GM10266 (cell line): Measurements from ENCODE around the gene BRD3.

ENCODE experiments used
- DNase-seq: peaks from one replicate; pipeline ENCODE4 v3.0.0; 2012; ENCODE audit errors: extremely low spot score
- CTCF ChIP-seq: IDR thresholded peaks from 2 replicates; pipeline ENCODE4 v1.5.1; 2012; ENCODE audit warnings: mild to moderate bottlenecking, low read depth; ENCODE audit not compliant: control insufficient read depth, insufficient read depth; ENCODE audit errors: missing control alignments

The BRD3 gene

DNA sequence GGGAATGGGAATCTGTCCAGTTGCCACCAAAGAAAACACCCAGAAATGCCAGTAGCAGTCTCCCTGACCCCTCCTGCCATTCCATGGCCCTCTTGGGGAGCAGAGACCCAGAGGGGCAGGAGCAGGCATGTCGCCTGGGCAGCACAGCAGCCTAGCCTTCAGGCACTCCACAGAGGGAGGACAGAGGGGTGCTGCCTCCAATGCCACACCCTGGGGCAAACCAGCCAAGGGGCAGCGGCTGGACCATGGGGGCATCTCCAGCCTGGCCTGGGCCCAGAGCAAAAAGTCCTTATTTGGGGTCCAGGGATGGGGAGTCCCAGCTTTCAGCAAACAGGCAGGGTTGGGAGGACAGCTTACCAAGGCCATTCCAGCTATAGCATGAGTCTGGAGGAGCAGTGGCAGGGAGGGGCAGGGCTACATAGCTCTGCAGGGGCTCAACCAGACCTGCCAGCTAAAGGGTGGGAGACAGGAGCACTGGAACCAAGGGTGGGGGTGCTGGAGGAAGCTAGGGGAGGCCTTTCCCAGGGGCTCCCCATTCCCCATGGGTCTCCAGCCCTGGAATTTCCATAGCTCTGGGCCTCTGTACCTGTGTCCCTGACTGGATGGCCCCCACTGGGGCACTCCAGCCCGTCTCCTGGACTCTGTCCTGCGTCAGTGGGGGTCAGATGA lies 6.7 kb downstream of the BRD3 start:
- DNase-seq = no peak
- no peak for TF ChIP-seq CTCF

DNA sequence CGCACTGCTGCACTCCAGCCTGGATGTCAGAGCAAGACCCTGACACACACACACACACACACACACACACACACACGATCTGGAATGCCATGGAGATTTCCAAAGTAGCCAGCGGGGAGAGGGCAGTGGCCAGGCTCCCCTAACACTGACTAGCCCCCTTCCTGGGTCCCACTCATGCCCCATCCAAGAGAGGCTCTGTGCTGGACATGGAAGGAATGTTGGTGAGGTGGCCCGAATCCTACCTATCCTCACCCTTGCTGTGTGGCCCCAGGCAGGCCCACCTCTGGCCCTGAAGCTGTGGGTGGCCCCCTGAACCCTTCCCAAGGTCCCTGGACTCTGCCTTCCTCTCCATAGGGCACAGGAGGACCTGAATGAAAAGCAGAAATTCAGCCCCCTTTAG lies 7.3 kb downstream of the BRD3 start:
- TF ChIP-seq CTCF = no peak
- no peak for DNase-seq

- peak; percentile 82 for DNase-seq
- no peak for TF ChIP-seq CTCF
These were observed 8.0 kb downstream of the BRD3 start for GRCh38 chr9:134059661-134060395.

GRCh38 chr9:134059188-134059641 lies 8.6 kb downstream of the BRD3 start:
- no peak for DNase-seq
- TF ChIP-seq CTCF = no peak

GRCh38 chr9:134058716-134059115 lies 9.1 kb downstream of the BRD3 start:
- DNase-seq = no peak
- no peak for TF ChIP-seq CTCF

DNA sequence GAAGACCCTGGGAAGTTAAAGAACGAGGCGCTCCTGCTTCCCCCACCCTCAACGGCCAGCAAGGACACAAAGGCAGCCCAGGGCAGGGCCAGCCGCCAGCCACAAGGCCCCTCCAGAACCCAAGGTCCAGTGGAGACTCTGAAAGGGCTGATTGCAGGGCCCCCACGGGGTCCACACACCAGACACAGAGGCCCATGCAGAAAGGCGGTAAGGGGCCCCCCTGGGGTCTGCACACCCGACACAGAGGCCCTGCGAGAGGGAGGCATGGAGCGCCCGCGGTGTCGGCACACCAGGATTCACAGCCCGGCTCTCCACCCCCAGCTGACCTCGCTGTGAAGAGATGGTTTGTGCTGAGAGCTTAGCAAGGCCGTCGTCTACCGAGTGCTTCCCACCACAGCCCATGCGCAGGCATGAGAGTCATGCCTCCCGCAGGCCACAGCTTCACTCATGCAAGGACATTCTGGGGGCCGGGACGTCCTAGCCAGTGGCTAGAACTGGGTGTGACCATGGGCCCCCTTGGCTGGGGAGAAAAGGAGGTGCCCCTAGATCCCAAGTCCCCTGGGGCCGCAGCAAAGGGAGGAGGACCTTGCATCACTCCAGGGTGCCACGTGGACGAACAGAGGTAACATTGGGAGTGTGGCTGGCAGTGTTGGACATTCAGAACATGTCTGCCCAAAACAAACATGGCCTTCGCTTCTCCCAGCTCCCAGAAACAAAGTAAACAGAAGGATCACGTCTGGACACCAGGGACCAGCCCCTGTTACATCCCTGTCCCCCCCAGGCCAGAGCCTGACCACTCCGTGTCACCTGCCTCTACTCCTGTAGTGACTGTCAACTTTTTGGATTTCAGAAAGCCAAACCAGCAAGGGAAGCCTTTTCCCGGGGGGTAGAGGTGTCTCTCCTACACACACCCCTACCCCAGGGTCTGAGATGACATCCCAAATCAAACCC lies 9.8 kb downstream of the BRD3 start:
- no peak for TF ChIP-seq CTCF
- DNase-seq = no peak
